Epithelial cell of proximal tubule (primary cell): ENCODE measurements around the gene DNTT. TPM values are rescaled to one million over a fixed set of nuclear protein-coding genes. Genes with fewer than 3 reads are reported as not detected.

Experiments used
- DNase-seq: peaks from one replicate; pipeline ENCODE4 v3.0.0-alpha.2; 2011; ENCODE audit warnings: low read depth
- H3K4me3 ChIP-seq: 2 replicates; pipeline ENCODE4 v1.5.1; 2011; ENCODE audit warnings: low read depth, mild to moderate bottlenecking, low read length
- CTCF ChIP-seq: conservative IDR thresholded peaks from 2 replicates; pipeline ENCODE4 v1.5.1; 2012; ENCODE audit warnings: low read depth, mild to moderate bottlenecking, low read length
- total RNA-seq: library from RNA; depleted of rRNA; stranded (reverse); fragments of >200 nt; gene quantifications from 2 replicates; pipeline ENCODE4 v1.2.3, GENCODE V29; 2015

The DNTT gene
- total RNA-seq, 1 donor from 2014 or later: not detected

- DNase-seq: peak; percentile 99
- H3K4me3 ChIP-seq: no peak overlapping the region
- no peak for TF ChIP-seq CTCF
These were observed 16.7 kb upstream of the DNTT start for GRCh38 chr10:96287392-96288105.

- peak overlapping the region; percentile 22 for H3K4me3 ChIP-seq
- DNase-seq: no peak
- TF ChIP-seq CTCF: no peak
These were observed 16.0 kb upstream of the DNTT start for GRCh38 chr10:96288151-96288621.

GRCh38 chr10:96289218-96289910 lies 14.9 kb upstream of the DNTT start:
- DNase-seq: no peak
- no peak overlapping the region for H3K4me3 ChIP-seq
- TF ChIP-seq CTCF: no peak

GRCh38 chr10:96290368-96291133 lies 13.7 kb upstream of the DNTT start:
- DNase-seq: no peak
- H3K4me3 ChIP-seq: no peak overlapping the region
- TF ChIP-seq CTCF: no peak

- DNase-seq: peak; percentile 37
These were observed 11.0 kb upstream of the DNTT start for GRCh38 chr10:96292971-96293920.

More at GRCh38 chr10:96292971-96293920, 11.0 kb upstream of the DNTT start:
- no peak overlapping the region for H3K4me3 ChIP-seq
- peak; percentile 74 for TF ChIP-seq CTCF
